Activated CD4-positive, alpha-beta T cell treated with anti-CD3 and anti-CD28 coated beads for 48 hours (primary cell): ENCODE data around the gene ZNF835.

Experiments used
- DNase-seq: peaks from one replicate; pipeline ENCODE4 v3.0.0-alpha.2; 2020

The ZNF835 gene

DNA sequence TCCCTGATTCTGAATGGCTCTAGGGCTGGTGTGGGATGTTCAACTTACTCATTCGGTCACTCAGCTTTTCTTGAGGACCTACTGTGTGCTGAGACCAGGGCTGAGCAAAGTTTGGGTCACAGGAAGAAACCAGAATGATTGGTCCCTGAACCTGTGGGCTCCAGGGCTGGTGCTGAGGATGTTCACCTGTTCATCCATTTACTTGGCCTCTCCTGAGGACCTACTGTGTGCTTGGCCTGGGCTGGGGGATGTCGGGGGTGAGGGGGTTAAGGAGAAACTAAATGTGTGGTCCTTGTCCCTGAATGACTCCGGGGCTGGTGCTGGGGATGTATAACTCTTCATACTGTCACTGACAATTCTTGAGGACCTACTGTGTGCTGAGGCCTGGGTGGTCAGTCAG, 10.3 kb downstream of the ZNF835 start:
- no peak for DNase-seq

DNA sequence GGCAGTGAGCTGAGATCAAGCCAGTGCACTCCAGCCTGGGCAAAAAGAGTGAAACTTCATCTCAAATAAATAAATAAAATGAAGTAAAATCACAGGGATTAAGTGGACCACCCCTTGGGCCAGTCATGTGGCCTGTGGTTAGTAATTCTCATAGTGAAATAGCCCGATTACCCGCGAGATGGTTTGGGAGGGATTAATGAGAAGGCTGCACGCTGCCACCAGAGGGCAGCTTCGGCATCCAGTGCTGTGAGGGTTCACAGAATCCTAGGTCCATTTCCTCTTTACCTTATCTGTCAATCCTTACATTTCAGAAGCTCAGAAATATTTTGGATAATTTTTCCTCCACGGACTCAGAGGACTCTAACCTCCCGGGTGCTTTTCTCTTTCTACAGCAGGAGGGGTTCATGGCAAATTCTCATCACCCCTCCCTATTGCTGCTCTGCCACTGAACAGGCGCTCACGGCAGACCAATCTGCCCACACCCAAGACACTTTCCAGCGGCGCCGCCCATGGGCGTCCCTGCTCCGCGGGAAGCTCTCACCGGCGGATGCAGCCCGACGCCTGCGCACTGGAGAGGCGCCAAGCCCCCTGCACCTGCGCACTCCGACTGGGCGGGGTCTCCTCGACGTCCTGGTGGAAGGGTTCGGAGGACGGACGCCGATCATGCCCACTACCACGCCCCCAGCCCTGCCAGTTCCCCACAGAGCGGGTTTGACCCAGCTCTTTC, 11.0 kb downstream of the ZNF835 start:
- DNase-seq = peak; percentile 25

DNA sequence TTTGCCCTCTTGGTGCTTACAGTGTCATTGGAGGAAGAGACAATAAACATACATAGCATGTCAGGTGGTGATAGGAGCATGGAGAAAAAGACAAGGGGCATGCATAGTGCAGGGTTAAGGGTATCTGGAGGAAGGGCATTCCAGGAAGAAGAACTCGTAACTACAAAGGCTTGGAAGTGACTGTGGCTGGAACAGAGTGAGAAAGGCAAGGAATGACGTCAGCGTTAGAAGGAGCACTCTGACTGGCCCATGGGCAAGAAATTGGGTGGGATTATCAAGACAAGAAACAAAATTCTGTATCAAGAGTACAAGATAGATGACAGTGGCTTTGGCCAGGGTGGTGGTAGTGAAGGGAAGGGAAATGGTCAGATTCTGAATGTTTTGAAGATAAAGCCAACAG, 17.4 kb downstream of the ZNF835 start:
- no peak for DNase-seq

DNA sequence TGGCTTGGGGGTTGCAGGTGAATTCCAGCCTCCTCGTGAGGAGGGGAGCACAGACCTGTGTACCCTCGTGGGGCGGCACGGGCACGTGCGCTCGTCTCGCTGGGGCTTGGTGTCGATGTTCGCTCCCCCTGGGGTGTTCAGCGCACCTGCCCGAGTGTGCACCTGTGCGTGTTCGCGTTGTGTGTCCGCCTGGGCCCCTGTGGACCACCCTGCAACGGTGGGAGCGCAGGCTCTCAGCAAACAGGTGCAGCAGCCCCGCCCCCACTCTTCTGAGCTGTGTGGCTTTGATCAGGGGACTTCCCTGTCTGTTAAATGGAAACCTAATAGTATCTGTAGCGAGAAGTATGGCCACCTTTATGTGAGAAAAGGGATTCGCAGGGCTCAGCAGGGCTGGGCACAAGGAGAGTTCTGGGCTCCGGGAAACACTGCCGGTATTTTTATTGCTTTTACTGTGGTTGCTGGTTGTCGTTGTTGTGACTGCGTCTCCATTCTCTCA, 28.0 kb downstream of the ZNF835 start:
- DNase-seq = no peak

DNA sequence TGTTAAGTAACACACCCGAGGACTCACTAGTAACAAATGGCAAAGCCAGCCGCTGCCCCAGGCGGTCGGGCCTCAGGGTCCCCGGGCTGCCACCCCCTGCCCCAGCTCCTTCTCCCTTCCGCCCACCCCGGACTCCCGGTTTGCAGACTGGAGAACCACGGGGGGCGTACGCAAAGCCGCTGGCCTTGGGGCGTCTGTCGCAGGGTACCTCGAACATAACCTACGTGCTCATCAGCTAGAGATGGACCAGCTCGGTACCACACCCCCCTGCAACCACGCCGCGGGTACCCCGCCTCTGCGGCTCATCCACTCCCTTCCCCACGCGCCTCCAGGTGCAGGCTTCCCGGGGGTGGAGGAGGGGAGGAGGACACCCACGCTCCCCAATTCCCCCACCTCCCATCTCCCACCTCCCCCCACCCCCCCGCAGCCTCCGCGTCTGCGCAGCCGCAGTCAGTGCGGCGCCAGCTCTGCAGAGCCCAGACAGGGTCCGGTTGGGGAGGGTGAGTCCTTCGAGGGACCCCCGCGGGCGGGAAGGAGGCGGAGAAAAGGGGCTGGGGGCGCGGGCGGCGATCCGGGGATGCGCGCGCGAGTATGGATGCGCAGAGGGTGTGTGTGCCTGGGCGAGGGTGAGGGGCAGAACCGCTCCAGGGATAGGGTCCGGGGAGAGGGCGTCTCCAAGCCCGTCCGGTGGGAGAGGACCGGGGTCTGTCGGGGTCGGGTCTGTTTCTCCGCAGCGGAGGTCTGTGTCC, 28.7 kb downstream of the ZNF835 start, which contains the start of gene SMIM17:
Gene SMIM17 (plus strand): TSS at position 449 of the 749 bp plus-strand sequence. CDS start 2,509 bp downstream, outside the sequence.
- DNase-seq = no peak

DNA sequence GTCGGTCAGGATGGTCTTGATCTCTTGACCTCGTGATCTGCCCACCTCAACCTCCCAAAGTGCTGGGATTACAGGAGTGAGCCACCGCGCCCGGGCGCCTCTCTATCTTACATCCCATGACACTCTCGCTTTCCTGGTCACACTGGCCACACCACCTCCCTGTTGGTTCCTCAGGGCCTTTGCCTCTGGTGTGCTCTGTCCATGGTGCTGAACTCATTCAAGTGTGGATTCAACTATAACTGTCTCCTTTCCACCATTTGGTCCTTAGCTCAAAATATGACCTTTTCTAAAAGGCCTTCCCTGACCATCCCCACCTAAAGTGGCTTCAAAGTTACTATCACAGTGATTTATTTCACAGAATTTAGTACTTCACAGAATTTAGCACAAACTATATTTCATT, 32.3 kb downstream of the ZNF835 start:
- no peak for DNase-seq

DNA sequence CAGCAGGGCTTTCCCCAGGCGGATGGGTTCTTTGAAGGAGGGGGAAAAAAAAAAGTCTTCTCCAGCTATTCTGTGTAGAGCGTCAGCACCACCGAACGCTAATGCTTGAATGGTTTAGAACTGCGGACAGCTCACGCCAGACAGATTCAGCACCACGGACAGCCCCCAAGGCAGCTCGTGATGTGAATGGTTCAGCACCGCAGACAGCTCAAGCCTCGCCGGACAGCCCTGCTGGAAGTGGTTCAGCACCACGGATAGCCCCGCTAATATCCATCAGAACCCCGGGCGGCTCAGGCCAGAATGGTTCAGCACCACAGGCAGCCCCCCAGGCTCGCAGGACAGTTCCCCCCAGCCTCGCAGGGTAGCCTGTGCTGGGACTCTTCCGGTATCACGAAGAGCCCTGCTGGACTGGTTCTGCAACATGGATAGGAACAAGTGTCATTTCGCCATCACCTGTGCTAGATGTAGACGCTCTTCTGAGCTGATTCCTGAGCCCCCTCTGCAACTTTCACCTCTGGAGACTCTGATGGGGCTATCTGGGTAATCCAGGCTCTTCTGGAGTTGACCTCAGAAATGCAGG, 33.5 kb downstream of the ZNF835 start:
- peak; percentile 65 for DNase-seq

DNA sequence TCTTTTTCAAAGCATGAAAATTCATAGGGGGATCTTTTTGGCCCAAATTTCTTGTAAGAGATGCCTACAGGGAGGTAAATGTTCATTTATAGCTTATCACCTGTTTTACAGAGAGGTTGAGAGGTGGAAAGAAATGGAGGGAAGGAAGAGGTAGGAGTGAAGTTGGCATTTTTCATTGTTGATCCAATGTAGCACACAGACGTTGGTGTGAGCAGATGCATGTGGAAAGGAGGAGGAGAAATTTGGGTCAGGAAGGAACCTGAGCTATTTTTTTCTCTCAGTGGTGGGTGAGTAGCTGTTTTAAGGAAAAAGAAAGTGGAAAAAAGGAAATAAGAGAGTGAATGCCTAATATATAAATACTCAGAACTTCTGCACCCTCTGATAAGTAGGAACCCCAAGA, 38.5 kb downstream of the ZNF835 start:
- DNase-seq = no peak

DNA sequence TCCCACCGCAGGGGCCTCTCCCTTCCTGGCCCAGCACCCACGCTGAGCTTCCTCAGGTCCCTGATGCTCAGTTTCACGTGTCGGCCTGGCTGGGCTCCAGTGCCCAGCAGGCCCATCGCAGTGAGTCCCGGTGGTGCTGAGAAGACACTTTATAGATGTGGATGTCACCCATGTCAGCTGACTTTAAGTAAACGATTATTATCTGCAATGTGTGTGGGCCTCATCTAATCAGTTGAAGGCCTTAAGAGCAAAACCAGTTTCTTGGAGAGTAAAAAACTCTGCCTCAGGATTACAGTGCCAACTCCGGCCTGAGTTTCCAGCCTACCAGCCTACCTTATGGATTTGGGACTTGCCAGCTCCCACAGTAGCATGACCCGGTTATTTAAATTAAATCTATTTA, 45.8 kb downstream of the ZNF835 start:
- no peak for DNase-seq

DNA sequence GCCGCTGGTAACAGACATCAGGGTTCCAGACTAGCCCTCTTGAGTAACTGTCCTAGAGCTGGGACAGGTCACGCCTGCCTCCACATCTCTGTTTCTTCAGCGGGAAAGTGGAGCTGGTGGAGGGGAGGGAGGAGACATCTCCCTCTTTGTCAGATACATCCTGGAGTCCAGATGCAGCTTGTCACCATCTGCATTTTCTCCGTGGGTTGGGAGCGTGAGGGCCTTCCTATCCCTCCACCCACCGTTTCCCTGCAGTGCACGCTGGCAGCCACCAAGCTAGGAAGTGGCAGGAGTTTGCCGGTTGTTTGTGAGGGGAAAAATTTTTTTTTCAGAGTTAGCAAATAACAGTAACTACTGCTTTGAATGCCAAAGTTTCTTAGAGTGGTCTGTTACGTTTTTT, 48.6 kb downstream of the ZNF835 start:
- no peak for DNase-seq

DNA sequence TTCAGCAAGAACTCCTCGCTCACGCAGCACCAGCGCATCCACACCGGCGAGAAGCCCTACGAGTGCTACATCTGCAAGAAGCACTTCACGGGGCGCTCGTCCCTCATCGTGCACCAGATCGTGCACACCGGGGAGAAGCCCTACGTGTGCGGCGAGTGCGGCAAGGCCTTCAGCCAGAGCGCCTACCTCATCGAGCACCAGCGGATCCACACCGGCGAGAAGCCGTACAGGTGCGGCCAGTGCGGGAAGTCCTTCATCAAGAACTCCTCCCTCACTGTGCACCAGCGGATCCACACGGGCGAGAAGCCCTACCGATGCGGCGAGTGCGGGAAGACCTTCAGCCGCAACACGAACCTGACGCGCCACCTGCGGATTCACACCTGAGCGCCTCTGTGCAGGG, 49.2 kb downstream of the ZNF835 start:
- no peak for DNase-seq

DNA sequence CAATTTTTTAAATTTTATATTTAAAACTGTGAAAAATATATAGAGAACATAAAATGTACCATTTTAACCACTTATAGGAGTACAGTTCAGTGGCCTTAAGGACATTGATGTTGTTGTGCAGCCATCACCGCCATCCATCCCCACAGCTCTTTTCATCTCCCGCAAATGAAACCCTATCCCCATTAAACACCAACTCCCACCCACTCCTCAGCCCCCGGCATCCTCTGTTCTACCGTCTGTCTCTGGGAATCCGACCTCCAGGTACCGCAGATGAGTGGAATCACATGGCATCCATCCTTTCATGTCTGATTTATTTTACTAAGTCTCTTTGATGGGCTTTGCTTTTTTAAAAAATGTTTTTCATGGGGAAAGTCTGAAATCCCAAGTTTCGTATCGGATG, 52.4 kb downstream of the ZNF835 start:
- DNase-seq = no peak

DNA sequence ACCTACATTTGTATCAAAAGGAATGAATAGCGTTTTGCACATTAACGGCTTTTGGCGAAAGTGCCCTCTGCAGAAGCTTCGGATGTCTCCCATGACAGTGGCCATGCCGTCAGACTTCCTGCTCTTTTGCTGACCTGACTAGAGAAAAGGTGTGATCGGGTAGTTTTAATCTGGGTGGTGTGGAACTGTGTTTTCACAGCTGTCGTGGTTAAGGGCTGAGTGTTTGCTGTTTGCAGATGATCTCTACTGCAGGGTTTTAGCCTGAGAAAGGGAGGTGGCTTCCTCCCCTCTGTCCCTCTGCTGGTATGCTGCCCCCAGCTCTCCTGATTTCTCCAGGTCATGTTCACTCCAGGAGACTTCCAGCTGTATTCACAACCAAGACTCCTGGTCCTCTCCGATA, 54.0 kb downstream of the ZNF835 start:
- no peak for DNase-seq

DNA sequence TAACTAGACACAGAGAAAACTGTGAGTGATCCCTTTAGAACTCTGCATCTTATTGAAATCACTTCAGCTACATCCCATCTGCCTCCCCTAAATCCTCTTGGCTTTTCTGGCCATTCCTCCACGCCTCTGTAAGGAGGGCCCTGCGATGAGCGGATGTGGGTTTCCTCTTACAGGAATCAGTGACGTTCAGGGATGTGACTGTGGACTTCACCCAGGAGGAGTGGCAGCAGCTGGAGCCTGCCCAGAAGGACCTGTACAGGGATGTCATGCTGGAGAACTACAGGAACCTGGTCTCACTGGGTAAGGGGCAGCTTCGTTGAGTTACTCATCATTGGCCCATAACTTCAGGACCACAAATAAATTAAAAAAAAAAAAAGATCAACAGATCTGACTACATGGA, 57.9 kb downstream of the ZNF835 start:
- no peak for DNase-seq

DNA sequence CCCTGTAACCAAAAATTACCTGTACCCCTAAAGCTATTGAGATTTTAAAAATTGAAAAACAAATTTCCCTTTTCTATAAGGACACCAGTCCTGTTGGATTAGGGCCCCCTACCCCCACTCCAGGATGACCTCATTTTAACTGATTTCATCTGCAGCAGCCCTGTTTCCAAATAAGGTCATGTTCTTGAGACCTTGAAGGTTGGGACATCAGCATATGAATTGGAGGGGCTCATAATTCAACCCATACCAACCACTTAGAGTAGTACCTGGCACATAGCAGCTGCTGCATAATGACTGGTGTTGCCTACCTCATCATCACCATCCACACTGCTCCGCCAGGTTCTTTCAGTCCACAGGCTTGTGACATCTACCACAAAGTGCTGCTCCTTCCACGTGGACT, 58.8 kb downstream of the ZNF835 start:
- DNase-seq = no peak
